IMR-90 (cell line): ENCODE data around the gene PRDM1. TPM values are rescaled to one million over a fixed set of nuclear protein-coding genes. Genes with fewer than 3 reads are reported as not detected.

Experiments used
- ATAC-seq: fragments of 200-7000 bp; cut with Tn5 transposase; 2 replicates; pipeline ENCODE4 v1.9.1; 2020; ENCODE audit warnings: low read depth, mild to moderate bottlenecking, moderate library complexity
- BruUV-seq: library from RNA; stranded (reverse); fragments of 400-500 nt; replicated peaks from 2 replicates; lab custom pipeline; 2021; lab: Mats Ljungman, UMichigan
- CTCF ChIA-PET: fragments of 300-600 bp; formaldehyde crosslinking; extraction: SDS; loops from one replicate; lab custom pipeline; 2021; ENCODE audit warnings: antibody characterized with exemption; lab: Yijun Ruan, JAX
- POLR2A ChIA-PET: fragments of 300-600 bp; sonication (Branson Sonifier 250); formaldehyde crosslinking; loops from one replicate; lab custom pipeline; 2022; ENCODE audit warnings: antibody characterized with exemption; ENCODE audit not compliant: unreplicated experiment; lab: Charles Lee
- DNase-seq: peaks from one replicate; pipeline ENCODE4 v3.0.0; 2013
- H2AFZ ChIP-seq: replicated peaks from 2 replicates; pipeline ENCODE3; 2013; ENCODE audit warnings: low read length, mild to moderate bottlenecking; ENCODE audit not compliant: poor library complexity
- H2AK5ac ChIP-seq: 2 replicates; pipeline ENCODE4 v1.6.1; 2013; ENCODE audit warnings: low read depth, low read length, inconsistent platforms
- H2AK9ac ChIP-seq: replicated peaks from 2 replicates; pipeline ENCODE3; 2013; ENCODE audit warnings: mild to moderate bottlenecking, low read depth, low read length, moderate library complexity; ENCODE audit not compliant: poor library complexity
- H2BK120ac ChIP-seq: 2 replicates; pipeline ENCODE4 v1.6.1; 2013; ENCODE audit warnings: low read depth, low read length, inconsistent platforms
- H2BK15ac ChIP-seq: 3 replicates; pipeline ENCODE4 v1.6.1; 2013; ENCODE audit warnings: low read depth, low read length, inconsistent platforms
- H2BK20ac ChIP-seq: 2 replicates; pipeline ENCODE4 v1.6.1; 2013; ENCODE audit warnings: low read depth, mild to moderate bottlenecking, inconsistent platforms, low read length, moderate library complexity
- H2BK5ac ChIP-seq: 2 replicates; pipeline ENCODE4 v1.6.1; 2013; ENCODE audit warnings: mild to moderate bottlenecking, low read depth, low read length, inconsistent platforms; ENCODE audit not compliant: poor library complexity, severe bottlenecking
- H3K14ac ChIP-seq: replicated peaks from 2 replicates; pipeline ENCODE4 v1.6.1; 2013; ENCODE audit warnings: low read depth, low read length, inconsistent platforms
- H3K18ac ChIP-seq: 2 replicates; pipeline ENCODE4 v1.6.1; 2013; ENCODE audit warnings: low read depth, low read length, control low read depth
- H3K23ac ChIP-seq: 2 replicates; pipeline ENCODE4 v1.6.1; 2013; ENCODE audit warnings: low read depth, low read length, inconsistent platforms
- H3K27ac ChIP-seq: 2 replicates; pipeline ENCODE4 v1.5.1; 2013; ENCODE audit warnings: mild to moderate bottlenecking, control low read depth, low read length; ENCODE audit not compliant: insufficient read depth
- H3K27me3 ChIP-seq: 2 replicates; pipeline ENCODE4 v1.6.1; 2013; ENCODE audit warnings: low read length; ENCODE audit not compliant: control insufficient read depth, insufficient read depth
- H3K36me3 ChIP-seq: 2 replicates; pipeline ENCODE4 v1.6.1; 2013; ENCODE audit warnings: low read length, mixed read lengths; ENCODE audit not compliant: control insufficient read depth, insufficient read depth
- H3K4ac ChIP-seq: 2 replicates; pipeline ENCODE4 v1.6.1; 2013; ENCODE audit warnings: low read depth, low read length, inconsistent platforms
- H3K4me1 ChIP-seq: 2 replicates; pipeline ENCODE4 v1.6.1; 2013; ENCODE audit warnings: low read length, mixed read lengths; ENCODE audit not compliant: control insufficient read depth, insufficient read depth
- H3K4me2 ChIP-seq: 2 replicates; pipeline ENCODE4 v1.6.1; 2013; ENCODE audit warnings: low read depth, mild to moderate bottlenecking, control low read depth, low read length, moderate library complexity
- H3K4me3 ChIP-seq: 2 replicates; pipeline ENCODE4 v1.5.1; 2013; ENCODE audit warnings: low read depth, mild to moderate bottlenecking, control low read depth, low read length, moderate library complexity; ENCODE audit not compliant: insufficient read depth
- H3K56ac ChIP-seq: 2 replicates; pipeline ENCODE4 v1.6.1; 2013; ENCODE audit warnings: low read length, inconsistent platforms; ENCODE audit not compliant: insufficient read depth; ENCODE audit errors: extremely low read depth
- H3K79me1 ChIP-seq, 2 experiments: 2 replicates each; pipeline ENCODE4 v1.6.1; 2013; ENCODE audit warnings: low read length in 2 of 2, inconsistent platforms in 1 of 2, low read depth in 1 of 2
- H3K9ac ChIP-seq: 2 replicates; pipeline ENCODE4 v1.6.1; 2013; ENCODE audit warnings: low read depth, low read length, control low read depth
- H3K9me1 ChIP-seq: 2 replicates; pipeline ENCODE4 v1.6.1; 2013; ENCODE audit warnings: low read length, inconsistent platforms; ENCODE audit not compliant: insufficient read depth
- H3K9me3 ChIP-seq: 2 replicates; pipeline ENCODE4 v1.6.1; 2013; ENCODE audit warnings: low read length; ENCODE audit not compliant: control insufficient read depth, insufficient read depth
- H4K20me1 ChIP-seq: 2 replicates; pipeline ENCODE4 v1.6.1; 2013; ENCODE audit warnings: low read length, inconsistent platforms; ENCODE audit not compliant: insufficient read depth
- H4K5ac ChIP-seq: 2 replicates; pipeline ENCODE4 v1.6.1; 2013; ENCODE audit warnings: mild to moderate bottlenecking, low read depth, low read length, control low read depth
- H4K8ac ChIP-seq, 2 experiments: 2 replicates each; pipeline ENCODE4 v1.6.1; 2013; ENCODE audit warnings: low read depth in 2 of 2, low read length in 2 of 2, control low read depth in 1 of 2, inconsistent platforms in 1 of 2
- H4K91ac ChIP-seq: 2 replicates; pipeline ENCODE4 v1.6.1; 2013; ENCODE audit warnings: low read depth, low read length, inconsistent platforms; ENCODE audit not compliant: insufficient read depth
- BHLHE40 ChIP-seq: fragments of 150-350 bp; IDR thresholded peaks from 2 replicates; pipeline ENCODE4 v1.6.1; 2016; ENCODE audit warnings: mild to moderate bottlenecking, low read depth, low read length
- CEBPB ChIP-seq: IDR thresholded peaks from 2 replicates; pipeline ENCODE4 v1.6.1; 2012; ENCODE audit warnings: low read depth, low read length, improper control_type of control experiment
- CHD1 ChIP-seq: IDR thresholded peaks from 2 replicates; pipeline ENCODE4 v1.6.1; 2012; ENCODE audit warnings: low read depth, low read length, improper control_type of control experiment
- FOS ChIP-seq: fragments of 150-350 bp; IDR thresholded peaks from 2 replicates; pipeline ENCODE4 v1.6.1; 2016; ENCODE audit warnings: low read depth, low read length
- MAFK ChIP-seq: IDR thresholded peaks from 2 replicates; pipeline ENCODE4 v1.6.1; 2012; ENCODE audit warnings: low read depth, low read length, improper control_type of control experiment
- MAZ ChIP-seq: IDR thresholded peaks from 2 replicates; pipeline ENCODE4 v1.6.1; 2012; ENCODE audit warnings: low read depth, mild to moderate bottlenecking, low read length, improper control_type of control experiment, moderate library complexity, borderline replicate concordance
- MXI1 ChIP-seq: IDR thresholded peaks from 2 replicates; pipeline ENCODE4 v1.6.1; 2012; ENCODE audit warnings: low read depth, mild to moderate bottlenecking, low read length, moderate library complexity, borderline replicate concordance
- NFE2L2 ChIP-seq: fragments of 150-350 bp; IDR thresholded peaks from 2 replicates; pipeline ENCODE4 v1.6.1; 2016; ENCODE audit warnings: low read depth, mild to moderate bottlenecking, low read length
- POLR2A ChIP-seq: IDR thresholded peaks from 2 replicates; pipeline ENCODE4 v1.6.1; 2012; ENCODE audit warnings: mild to moderate bottlenecking, low read depth, low read length
- RAD21 ChIP-seq: IDR thresholded peaks from 2 replicates; pipeline ENCODE4 v1.6.1; 2012; ENCODE audit warnings: low read length, improper control_type of control experiment
- RCOR1 ChIP-seq: IDR thresholded peaks from 2 replicates; pipeline ENCODE4 v1.6.1; 2012; ENCODE audit warnings: mild to moderate bottlenecking, low read length, improper control_type of control experiment; ENCODE audit not compliant: insufficient replicate concordance
- RFX5 ChIP-seq: IDR thresholded peaks from 2 replicates; pipeline ENCODE4 v1.8.0; 2012; ENCODE audit warnings: low read depth, mild to moderate bottlenecking, low read length, moderate library complexity
- SMC3 ChIP-seq: fragments of 150-350 bp; IDR thresholded peaks from 2 replicates; pipeline ENCODE4 v1.6.1; 2016; ENCODE audit warnings: low read depth, mild to moderate bottlenecking, antibody characterized with exemption, low read length, moderate library complexity
- WGBS, 2 experiments: methylation state at CpG; one replicate each; pipeline versions ENCODE4 v1.1.5 to v1.1.7; 2013; ENCODE audit warnings: missing lambda C conversion rate in 2 of 2; ENCODE audit not compliant: insufficient read length in 1 of 2; ENCODE audit errors: extremely low coverage in 2 of 2; 5-methylcytosine and 5-hydroxymethylcytosine counted together
- dilution Hi-C: fragments of 300-500 bp; cut with HindIII; formaldehyde crosslinking; loops from one replicate; pipeline ENCODE4 v1.14.3; 2018; ENCODE audit warnings: low sequenced_read_pairs; ENCODE audit not compliant: unreplicated experiment
- in situ Hi-C: fragments of 300-500 bp; cut with MboI; formaldehyde crosslinking; loops from 3 replicates; pipeline ENCODE4 v1.14.3; 2019; ENCODE audit warnings: low sequenced_read_pairs, inconsistent platforms, mixed read lengths
- intact Hi-C: fragments of 100-400 bp; cut with micrococcal nuclease; formaldehyde crosslinking; loops from 2 replicates; pipeline ENCODE4 v1.10.0; 2022
- polyA plus RNA-seq, 3 experiments: library from polyadenylated mRNA; depleted of rRNA; stranded (reverse); fragments of >200 nt; gene quantifications; 2 replicates each; pipeline ENCODE4 v1.2.3, GENCODE V29; 2012; ENCODE audit warnings: low replicate concordance in 1 of 3
- total RNA-seq: library from RNA; depleted of rRNA; stranded (reverse); fragments of >200 nt; gene quantifications from 2 replicates; pipeline ENCODE4 v1.2.3, GENCODE V29; 2012
- TF ChIP-seq, protein P1 (sequence below): fragments of 150-350 bp; IDR thresholded peaks from 2 replicates; pipeline ENCODE4 v1.6.1; 2017; ENCODE audit warnings: mild to moderate bottlenecking, antibody characterized with exemption, low read length, low read depth
- TF ChIP-seq, protein P2 (sequence below): fragments of 150-350 bp; IDR thresholded peaks from 2 replicates; pipeline ENCODE4 v1.6.1; 2016; ENCODE audit warnings: low read depth, mild to moderate bottlenecking, low read length, moderate library complexity, borderline replicate concordance
- TF ChIP-seq, protein P3 (sequence below): conservative IDR thresholded peaks from 2 replicates; pipeline ENCODE4 v1.5.1; 2012; ENCODE audit warnings: mild to moderate bottlenecking, low read depth, low read length, improper control_type of control experiment

Gene PRDM1
- total and polyA plus RNA-seq, 2 of the 4 experiments (the other 2 are of a cell fraction): 2.3 to 3.0 TPM

DNA sequence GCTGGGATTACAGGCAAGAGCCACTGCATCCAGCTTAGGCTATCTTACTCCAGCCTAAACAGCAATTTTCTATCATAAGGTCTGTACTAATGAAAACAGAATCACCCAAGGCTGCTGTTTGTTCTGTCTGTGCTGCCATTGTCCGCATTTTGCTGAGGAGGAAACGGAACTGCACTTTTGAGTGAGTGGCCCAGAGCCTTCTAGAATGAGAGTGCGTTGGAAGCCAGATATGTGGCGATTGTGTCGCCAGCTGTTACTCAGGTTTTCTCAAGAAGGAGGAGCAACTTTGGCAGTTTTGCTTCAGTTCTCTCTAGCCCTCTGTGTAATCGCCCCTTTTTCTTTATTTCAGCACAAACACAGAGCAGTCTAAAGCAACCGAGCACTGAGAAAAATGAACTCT is 18.3 kb downstream of the PRDM1 start:
- H4K91ac ChIP-seq: no peak overlapping the region
- H3K23ac ChIP-seq: no peak overlapping the region
- ATAC-seq (no peak), DNase-seq (no peak)
- no peak overlapping the region for H3K4me3 ChIP-seq
- no peaks in the 10 kb centered on the region; the same call in 1 of the 2 replicates for H4K20me1 ChIP-seq
- H3K27me3 ChIP-seq: no peaks in the 10 kb centered on the region
- peaks cover 17 to 69% of the 10 kb centered on the region in 2 experiments; a peak in 3 of 4 replicates for H3K79me1 ChIP-seq
- peaks cover 8% of the 10 kb centered on the region; the same call in 1 of the 2 replicates for H3K9me1 ChIP-seq
- no peak overlapping the region for H4K5ac ChIP-seq
- in situ Hi-C loops (no loop called here), intact Hi-C loops (no loop called here), dilution Hi-C loops (no loop called here)
- H3K4ac ChIP-seq: no peak overlapping the region
- H3K56ac ChIP-seq: no peak overlapping the region
- no peak overlapping the region for H2BK15ac ChIP-seq
- no peak overlapping the region for H2AK9ac ChIP-seq
- H4K8ac ChIP-seq: no peak overlapping the region
- BruUV-seq: no TSS peak
- H3K27ac ChIP-seq: no peak overlapping the region
- POLR2A ChIA-PET: no interaction called here
- H2AK5ac ChIP-seq: no peak overlapping the region
- H2AFZ ChIP-seq: no peak overlapping the region
- 93% methylated on average over 6 of the region's 7 CpGs; no CpG with 5 or more reads in 1 of the 2 experiments for WGBS, 2 experiments
- H3K4me1 ChIP-seq: peaks cover 3% of the 10 kb centered on the region; the same call in 1 of the 2 replicates
- no peaks in the 10 kb centered on the region for H3K9me3 ChIP-seq
- no peak overlapping the region for H3K9ac ChIP-seq
- H3K36me3 ChIP-seq: peaks cover 31% of the 10 kb centered on the region
- H2BK120ac ChIP-seq: no peak overlapping the region
- no peak for TF ChIP-seq FOS
- TF ChIP-seq CEBPB: no peak
- no peak for TF ChIP-seq BHLHE40
- TF ChIP-seq MAFK: no peak
- TF ChIP-seq, protein P1, sequence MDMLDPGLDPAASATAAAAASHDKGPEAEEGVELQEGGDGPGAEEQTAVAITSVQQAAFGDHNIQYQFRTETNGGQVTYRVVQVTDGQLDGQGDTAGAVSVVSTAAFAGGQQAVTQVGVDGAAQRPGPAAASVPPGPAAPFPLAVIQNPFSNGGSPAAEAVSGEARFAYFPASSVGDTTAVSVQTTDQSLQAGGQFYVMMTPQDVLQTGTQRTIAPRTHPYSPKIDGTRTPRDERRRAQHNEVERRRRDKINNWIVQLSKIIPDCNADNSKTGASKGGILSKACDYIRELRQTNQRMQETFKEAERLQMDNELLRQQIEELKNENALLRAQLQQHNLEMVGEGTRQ: no peak
- no peak for TF ChIP-seq RFX5
- no peak for TF ChIP-seq RCOR1
- no peak for TF ChIP-seq RAD21
- TF ChIP-seq SMC3: no peak
- TF ChIP-seq MXI1: no peak
- TF ChIP-seq POLR2A: no peak
- TF ChIP-seq, protein P2, sequence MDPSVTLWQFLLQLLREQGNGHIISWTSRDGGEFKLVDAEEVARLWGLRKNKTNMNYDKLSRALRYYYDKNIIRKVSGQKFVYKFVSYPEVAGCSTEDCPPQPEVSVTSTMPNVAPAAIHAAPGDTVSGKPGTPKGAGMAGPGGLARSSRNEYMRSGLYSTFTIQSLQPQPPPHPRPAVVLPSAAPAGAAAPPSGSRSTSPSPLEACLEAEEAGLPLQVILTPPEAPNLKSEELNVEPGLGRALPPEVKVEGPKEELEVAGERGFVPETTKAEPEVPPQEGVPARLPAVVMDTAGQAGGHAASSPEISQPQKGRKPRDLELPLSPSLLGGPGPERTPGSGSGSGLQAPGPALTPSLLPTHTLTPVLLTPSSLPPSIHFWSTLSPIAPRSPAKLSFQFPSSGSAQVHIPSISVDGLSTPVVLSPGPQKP: no peak
- no peak for TF ChIP-seq NFE2L2
- no peak for TF ChIP-seq CHD1
- TF ChIP-seq, protein P3, sequence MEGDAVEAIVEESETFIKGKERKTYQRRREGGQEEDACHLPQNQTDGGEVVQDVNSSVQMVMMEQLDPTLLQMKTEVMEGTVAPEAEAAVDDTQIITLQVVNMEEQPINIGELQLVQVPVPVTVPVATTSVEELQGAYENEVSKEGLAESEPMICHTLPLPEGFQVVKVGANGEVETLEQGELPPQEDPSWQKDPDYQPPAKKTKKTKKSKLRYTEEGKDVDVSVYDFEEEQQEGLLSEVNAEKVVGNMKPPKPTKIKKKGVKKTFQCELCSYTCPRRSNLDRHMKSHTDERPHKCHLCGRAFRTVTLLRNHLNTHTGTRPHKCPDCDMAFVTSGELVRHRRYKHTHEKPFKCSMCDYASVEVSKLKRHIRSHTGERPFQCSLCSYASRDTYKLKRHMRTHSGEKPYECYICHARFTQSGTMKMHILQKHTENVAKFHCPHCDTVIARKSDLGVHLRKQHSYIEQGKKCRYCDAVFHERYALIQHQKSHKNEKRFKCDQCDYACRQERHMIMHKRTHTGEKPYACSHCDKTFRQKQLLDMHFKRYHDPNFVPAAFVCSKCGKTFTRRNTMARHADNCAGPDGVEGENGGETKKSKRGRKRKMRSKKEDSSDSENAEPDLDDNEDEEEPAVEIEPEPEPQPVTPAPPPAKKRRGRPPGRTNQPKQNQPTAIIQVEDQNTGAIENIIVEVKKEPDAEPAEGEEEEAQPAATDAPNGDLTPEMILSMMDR: no peak
- no peak for TF ChIP-seq MAZ
- CTCF ChIA-PET: no interaction called here
- H3K18ac ChIP-seq: no peak overlapping the region
- no peak overlapping the region for H3K14ac ChIP-seq
- H3K4me2 ChIP-seq: no peak overlapping the region
- H2BK5ac ChIP-seq: no peak overlapping the region
- no peak overlapping the region for H2BK20ac ChIP-seq
